HG03378 (cell line): ENCODE data around the gene BCKDK.

ENCODE experiments used
- ATAC-seq: cut with Tn5 transposase; IDR thresholded peaks from one replicate; pipeline ENCODE4 v1.9.1; 2021; ENCODE audit warnings: mild to moderate bottlenecking, moderate library complexity; ENCODE audit not compliant: unreplicated experiment

The BCKDK gene

DNA sequence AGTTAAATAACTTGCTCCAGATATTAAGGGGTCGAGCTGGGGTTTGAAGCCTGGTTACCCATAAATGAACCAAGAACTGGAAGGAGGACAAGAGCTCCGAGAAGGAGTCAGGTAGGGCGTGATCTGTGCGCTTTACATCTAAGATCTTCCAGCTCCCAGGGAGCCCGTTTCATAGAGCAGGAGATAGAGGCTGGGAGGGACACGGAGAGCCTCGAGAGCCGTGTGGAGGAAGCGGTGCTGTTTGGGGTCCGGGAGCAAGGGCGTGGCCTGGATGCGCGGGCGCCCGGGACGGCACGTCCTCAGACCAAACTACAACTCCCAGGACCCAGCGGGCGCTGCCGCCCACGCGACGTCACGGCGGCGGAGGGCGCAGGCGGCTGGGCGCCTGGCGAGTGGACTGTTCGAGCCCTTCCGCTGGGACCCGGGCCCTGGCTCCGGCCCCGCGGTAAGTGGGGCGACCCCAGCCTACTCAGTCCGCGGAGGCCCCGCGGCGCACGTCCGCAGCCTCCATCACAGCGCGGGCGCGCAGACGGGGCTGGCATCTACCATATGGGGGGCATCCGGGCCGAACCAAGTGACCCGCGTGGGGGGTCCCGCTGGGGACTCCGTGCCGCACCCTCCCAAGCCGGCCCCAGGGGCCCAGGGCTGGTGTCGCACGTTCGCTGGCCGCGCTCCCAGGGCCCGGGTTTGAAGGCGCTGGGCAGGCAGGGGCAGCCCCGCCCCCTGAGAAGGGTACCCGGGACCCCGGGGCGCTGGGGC, at the start of gene BCKDK:
Gene BCKDK, plus strand, starts transcription at position 352 of the 759 bp plus-strand sequence. CDS start 838 bp downstream, outside the sequence.
- ATAC-seq: peak; percentile 60

GRCh38 chr16:31061126-31061812, 46.9 kb upstream of the BCKDK start:
- ATAC-seq: no peak

- ATAC-seq: no peak
These were observed 46.3 kb upstream of the BCKDK start for GRCh38 chr16:31061813-31062440.

DNA sequence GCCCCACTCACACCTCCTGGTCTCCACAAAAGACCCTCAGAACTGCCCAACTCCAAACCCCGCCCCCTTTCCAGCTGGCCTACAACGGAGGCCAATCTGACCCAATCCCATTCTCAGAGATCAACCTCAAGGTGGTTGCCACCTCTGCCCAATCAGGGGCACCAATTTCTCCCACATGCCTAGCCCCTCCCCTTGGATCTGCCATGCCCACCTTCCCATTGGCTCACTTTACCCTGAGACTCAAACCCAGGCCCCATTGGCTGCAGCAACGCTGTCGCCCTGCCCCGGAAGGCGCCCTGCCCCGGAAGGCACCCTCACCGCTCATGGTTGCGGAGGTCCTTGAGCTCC, 44.7 kb upstream of the BCKDK start:
- ATAC-seq: no peak

DNA sequence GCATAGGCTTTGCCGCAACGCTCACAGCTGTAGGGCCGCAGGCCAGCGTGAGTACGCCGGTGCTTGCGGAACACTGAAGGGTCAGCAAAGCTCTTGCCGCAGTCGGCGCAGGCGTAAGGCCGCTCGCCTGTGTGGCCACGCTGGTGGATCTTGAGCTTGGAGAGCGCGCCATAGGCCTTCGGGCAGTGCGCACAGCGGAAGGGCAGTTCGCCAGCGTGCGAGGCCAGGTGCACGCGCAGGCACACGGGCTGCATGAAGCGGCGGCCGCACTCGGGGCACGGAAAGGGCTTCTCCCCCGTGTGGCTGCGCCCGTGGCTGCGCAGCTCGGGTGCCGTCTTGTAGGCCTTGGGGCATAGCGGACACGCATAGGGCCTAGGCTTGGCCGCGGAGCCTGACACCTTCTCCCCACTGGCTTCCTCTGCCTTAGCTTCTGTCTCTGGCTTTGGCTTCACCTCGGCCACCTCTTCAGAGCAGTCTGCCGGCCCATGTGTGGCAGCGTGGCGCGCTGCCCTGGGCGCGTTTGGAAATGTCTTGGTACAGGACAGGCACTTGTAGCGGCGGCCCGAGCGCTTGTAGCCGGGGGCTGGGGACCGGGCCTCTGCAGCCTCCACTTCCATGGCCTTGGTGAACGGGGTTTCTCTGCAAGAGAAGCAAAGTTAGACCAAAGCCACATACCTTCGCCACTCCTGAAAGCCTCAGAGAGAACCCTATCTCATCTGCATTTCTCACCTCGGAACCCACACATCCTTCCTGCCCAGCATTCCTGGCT, 44.2 kb upstream of the BCKDK start:
- no peak for ATAC-seq

GRCh38 chr16:31064882-31065461, 43.2 kb upstream of the BCKDK start:
- no peak for ATAC-seq

DNA sequence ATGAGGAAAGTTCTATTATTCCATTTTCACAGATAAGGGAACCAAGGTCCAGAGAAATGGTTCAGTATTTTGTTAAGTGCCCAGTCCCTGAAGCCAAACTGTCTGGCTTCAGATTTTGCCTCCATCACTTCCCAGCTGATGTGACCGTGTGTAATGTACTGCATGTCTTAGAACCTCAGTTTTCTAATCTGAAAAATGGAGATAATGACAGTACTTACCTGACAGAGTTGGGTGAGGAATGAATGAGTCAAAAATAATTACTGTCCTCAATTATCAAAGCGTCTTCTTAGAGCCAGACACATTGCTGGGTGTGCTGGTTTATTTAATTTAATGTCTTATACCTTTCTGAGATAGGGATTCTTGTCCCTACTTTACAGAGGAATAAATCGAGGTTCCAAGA, 40.8 kb upstream of the BCKDK start:
- no peak for ATAC-seq

GRCh38 chr16:31071861-31072260, 36.3 kb upstream of the BCKDK start:
- no peak for ATAC-seq

DNA sequence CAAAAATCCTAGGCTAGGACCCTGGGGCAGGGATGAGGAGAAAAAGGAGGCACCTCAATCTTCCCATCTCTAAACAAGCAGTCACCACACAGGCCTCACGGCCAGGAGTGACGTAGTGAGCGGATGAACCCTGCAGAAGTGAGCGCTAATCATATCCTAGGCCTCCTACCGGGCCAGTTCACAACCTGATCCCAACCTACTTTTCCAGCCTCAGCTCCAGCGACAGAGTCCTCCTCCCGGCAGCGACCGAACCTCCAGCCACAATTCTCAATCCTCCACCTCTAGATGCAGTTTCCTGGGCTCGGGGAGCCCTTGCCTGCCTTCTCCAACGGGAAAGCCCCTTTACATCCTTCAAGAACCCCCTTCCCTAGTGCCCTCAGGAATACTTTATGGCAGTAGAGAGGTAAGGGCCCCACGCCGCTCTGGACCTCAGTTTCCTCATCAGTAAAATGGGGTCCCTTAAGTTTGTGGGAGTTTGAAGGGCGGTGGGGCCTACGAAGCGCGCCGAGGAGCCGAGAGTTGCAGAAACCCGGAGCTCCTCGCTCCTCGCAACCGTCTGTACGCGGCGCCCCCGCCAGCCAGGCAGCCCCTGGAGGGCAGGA, 35.5 kb upstream of the BCKDK start:
- ATAC-seq: no peak

GRCh38 chr16:31073142-31073969, 34.8 kb upstream of the BCKDK start:
- peak; percentile 52 for ATAC-seq

DNA sequence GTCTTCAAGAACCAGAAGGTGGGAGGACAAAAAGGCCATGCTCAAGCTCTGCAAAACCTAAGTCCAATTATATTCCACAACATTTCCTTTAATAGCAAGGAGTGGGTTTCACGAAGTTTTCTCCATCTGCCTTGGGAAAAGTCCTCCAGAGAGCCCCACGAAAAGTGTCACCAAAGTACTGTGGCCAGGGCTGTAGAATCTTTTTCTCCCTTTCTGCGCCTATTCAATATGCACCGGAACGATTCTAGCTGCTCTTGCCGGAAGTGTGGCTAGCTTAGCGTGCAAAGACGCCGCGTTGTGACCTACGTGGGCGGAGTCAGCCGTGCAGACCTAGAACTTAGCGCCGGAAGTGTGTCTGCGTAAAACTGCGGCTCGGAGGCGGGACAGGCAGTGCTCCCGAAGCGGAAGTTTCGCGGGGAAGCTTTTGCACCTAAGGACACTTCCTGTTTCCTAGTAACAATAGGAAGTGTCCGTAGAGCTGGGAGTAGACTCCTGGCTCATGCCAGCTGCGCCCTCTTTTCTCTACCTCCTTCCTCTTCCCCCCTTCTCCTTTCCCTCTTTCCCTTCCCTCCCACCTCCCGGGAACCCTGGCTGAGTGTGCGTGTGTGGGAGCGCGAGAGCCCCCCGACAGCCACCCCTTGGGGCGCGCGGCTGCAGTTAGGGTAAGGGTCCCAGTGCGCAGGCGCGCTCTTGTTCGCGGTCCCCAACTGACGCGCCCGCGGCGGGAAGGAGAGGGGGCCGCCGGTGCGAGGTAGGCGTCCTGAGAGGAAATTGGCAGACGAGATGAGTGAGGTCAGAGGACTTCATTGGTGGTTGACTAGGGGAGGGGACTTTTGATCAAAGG, 34.0 kb upstream of the BCKDK start, which contains the start of the genes ZNF646 and ZNF668:
Gene ZNF646, plus strand, starts transcription at position 453 of the 844 bp plus-strand sequence. CDS start 1,903 bp downstream, outside the sequence.
Gene ZNF668, minus strand, starts transcription at position 271 of the 844 bp plus-strand sequence. CDS start 9,781 bp downstream, outside the sequence.
- peak; percentile 57 for ATAC-seq

- no peak for ATAC-seq
These were observed 33.4 kb upstream of the BCKDK start for GRCh38 chr16:31074814-31075183.

- ATAC-seq: no peak
These were observed 31.9 kb upstream of the BCKDK start for GRCh38 chr16:31076319-31076718.

DNA sequence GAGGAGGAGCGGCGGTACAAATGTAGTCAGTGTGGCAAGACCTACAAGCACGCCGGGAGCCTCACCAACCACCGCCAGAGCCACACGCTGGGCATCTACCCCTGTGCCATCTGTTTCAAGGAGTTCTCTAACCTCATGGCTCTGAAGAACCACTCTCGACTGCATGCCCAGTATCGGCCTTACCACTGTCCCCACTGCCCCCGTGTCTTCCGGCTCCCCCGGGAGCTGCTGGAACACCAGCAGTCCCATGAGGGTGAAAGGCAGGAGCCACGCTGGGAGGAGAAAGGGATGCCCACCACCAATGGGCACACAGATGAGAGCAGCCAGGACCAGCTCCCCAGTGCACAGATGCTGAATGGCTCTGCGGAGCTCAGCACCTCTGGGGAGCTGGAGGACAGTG, 31.2 kb upstream of the BCKDK start:
- ATAC-seq: no peak

- ATAC-seq: no peak
These were observed 30.4 kb upstream of the BCKDK start for GRCh38 chr16:31077592-31078396.

DNA sequence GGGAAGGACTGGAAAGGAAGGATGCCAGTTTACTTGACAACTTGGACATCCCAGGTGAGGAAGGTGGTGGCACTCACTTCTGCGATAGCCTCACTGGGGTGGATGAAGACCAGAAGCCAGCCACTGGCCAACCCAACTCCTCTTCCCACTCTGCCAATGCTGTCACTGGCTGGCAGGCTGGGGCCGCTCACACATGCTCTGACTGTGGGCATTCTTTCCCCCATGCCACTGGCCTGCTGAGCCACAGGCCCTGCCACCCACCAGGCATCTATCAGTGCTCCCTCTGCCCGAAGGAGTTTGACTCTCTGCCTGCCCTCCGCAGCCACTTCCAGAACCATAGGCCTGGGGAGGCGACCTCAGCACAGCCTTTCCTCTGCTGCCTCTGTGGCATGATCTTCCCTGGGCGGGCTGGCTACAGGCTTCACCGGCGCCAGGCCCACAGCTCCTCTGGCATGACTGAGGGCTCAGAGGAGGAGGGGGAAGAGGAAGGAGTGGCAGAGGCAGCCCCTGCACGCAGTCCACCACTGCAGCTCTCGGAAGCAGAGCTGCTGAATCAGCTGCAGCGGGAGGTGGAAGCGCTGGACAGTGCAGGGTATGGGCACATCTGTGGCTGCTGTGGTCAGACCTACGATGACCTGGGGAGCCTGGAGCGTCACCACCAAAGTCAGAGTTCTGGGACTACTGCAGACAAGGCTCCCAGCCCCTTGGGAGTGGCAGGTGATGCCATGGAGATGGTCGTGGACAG, 29.4 kb upstream of the BCKDK start:
- no peak for ATAC-seq

- ATAC-seq: no peak
These were observed 28.7 kb upstream of the BCKDK start for GRCh38 chr16:31079342-31079944.
